Endodermal cell (in vitro differentiated cells): ENCODE data around the gene PRPF31. TPM values are rescaled to one million over a fixed set of nuclear protein-coding genes. Genes with fewer than 3 reads are reported as not detected.

Source experiments
- DNase-seq: peaks from one replicate; pipeline ENCODE4 v3.0.0-alpha.2; 2017
- H3K27ac ChIP-seq: 2 replicates; pipeline ENCODE4 v1.5.1; 2013; ENCODE audit warnings: mild to moderate bottlenecking, low read depth, low read length, moderate library complexity
- H3K27me3 ChIP-seq: 2 replicates; pipeline ENCODE4 v1.6.1; 2013; ENCODE audit warnings: mild to moderate bottlenecking, low read length, moderate library complexity; ENCODE audit not compliant: insufficient read depth, control insufficient read depth, poor library complexity, severe bottlenecking
- H3K36me3 ChIP-seq: 2 replicates; pipeline ENCODE4 v1.7.0; 2013; ENCODE audit warnings: mild to moderate bottlenecking, low read length, moderate library complexity; ENCODE audit not compliant: control insufficient read depth, insufficient read depth
- H3K4me1 ChIP-seq: one replicate; pipeline ENCODE4 v1.7.0; 2013; ENCODE audit warnings: low read length; ENCODE audit not compliant: control insufficient read depth, insufficient read depth
- H3K4me3 ChIP-seq: 2 replicates; pipeline ENCODE4 v1.5.1; 2013; ENCODE audit warnings: mild to moderate bottlenecking, low read length, moderate library complexity
- H3K9ac ChIP-seq: 2 replicates; pipeline ENCODE4 v1.6.1; 2013; ENCODE audit warnings: mild to moderate bottlenecking, low read length, moderate library complexity; ENCODE audit not compliant: poor library complexity, severe bottlenecking; ENCODE audit errors: extremely low read depth
- H3K9me3 ChIP-seq: 2 replicates; pipeline ENCODE4 v1.6.1; 2013; ENCODE audit warnings: mild to moderate bottlenecking, low read length, moderate library complexity; ENCODE audit not compliant: control insufficient read depth
- H3K27ac Mint-ChIP-seq: 2 replicates; pipeline ENCODE4 v1.8.0; 2020; ENCODE audit warnings: mixed read lengths
- H3K27me3 Mint-ChIP-seq: 2 replicates; pipeline ENCODE4 v1.8.0; 2021; ENCODE audit warnings: mild to moderate bottlenecking, mixed read lengths; ENCODE audit not compliant: insufficient read depth
- H3K36me3 Mint-ChIP-seq: 2 replicates; pipeline ENCODE4 v1.8.0; 2020; ENCODE audit warnings: low read depth, mixed read lengths
- H3K4me1 Mint-ChIP-seq: 2 replicates; pipeline ENCODE4 v1.8.0; 2020; ENCODE audit warnings: mixed read lengths
- H3K4me3 Mint-ChIP-seq: 2 replicates; pipeline ENCODE4 v1.8.0; 2020; ENCODE audit warnings: mild to moderate bottlenecking, moderate library complexity, mixed read lengths
- H3K9me3 Mint-ChIP-seq: 2 replicates; pipeline ENCODE4 v1.8.0; 2020; ENCODE audit warnings: mild to moderate bottlenecking, mixed read lengths
- WGBS, 2 experiments: methylation state at CpG; one replicate each; pipeline versions ENCODE4 v1.1.5 to v1.1.7; 2013; ENCODE audit warnings: missing lambda C conversion rate in 2 of 2, mixed read lengths in 1 of 2; ENCODE audit not compliant: insufficient coverage in 1 of 2, insufficient read length in 1 of 2; 5-methylcytosine and 5-hydroxymethylcytosine counted together
- total RNA-seq, 2 donors: library from RNA; stranded (reverse); fragmentation: NEBNext Ultra II Directional in 1 of 2; extraction: Animal tissue kit (Norgen Biotek cat#: 25700) in 1 of 2; gene quantifications; 2 replicates in 1 of 2; 3 replicates in 1 of 2; pipeline ENCODE4 v1.2.1, GENCODE V29; 2021
- TF ChIP-seq, protein P1 (sequence below): fragments of 200-600 bp; sonication (generic); conservative IDR thresholded peaks from 2 replicates; pipeline ENCODE4 v1.5.0; 2021; ENCODE audit warnings: antibody characterized with exemption, mild to moderate bottlenecking

PRPF31 gene
- total RNA-seq, 2 donors from 2014 or later, result 79.0 to 85.5 TPM

- H3K9me3 ChIP-seq, result no peaks in the 10 kb centered on the region
- H3K4me3 Mint-ChIP-seq, result no peak overlapping the region
- peaks cover 58% of the 10 kb centered on the region for H3K36me3 Mint-ChIP-seq
- H3K9me3 Mint-ChIP-seq, result no peaks in the 10 kb centered on the region
- H3K4me1 Mint-ChIP-seq, result peaks cover 4% of the 10 kb centered on the region
- no peaks in the 10 kb centered on the region for H3K27me3 Mint-ChIP-seq
- no peak for DNase-seq
- no peak overlapping the region for H3K27ac ChIP-seq
- no peaks in the 10 kb centered on the region for H3K27me3 ChIP-seq
- no peak overlapping the region for H3K4me3 ChIP-seq
- H3K36me3 ChIP-seq, result peaks cover 38% of the 10 kb centered on the region
- H3K4me1 ChIP-seq, result no peaks in the 10 kb centered on the region
- TF ChIP-seq, protein P1, sequence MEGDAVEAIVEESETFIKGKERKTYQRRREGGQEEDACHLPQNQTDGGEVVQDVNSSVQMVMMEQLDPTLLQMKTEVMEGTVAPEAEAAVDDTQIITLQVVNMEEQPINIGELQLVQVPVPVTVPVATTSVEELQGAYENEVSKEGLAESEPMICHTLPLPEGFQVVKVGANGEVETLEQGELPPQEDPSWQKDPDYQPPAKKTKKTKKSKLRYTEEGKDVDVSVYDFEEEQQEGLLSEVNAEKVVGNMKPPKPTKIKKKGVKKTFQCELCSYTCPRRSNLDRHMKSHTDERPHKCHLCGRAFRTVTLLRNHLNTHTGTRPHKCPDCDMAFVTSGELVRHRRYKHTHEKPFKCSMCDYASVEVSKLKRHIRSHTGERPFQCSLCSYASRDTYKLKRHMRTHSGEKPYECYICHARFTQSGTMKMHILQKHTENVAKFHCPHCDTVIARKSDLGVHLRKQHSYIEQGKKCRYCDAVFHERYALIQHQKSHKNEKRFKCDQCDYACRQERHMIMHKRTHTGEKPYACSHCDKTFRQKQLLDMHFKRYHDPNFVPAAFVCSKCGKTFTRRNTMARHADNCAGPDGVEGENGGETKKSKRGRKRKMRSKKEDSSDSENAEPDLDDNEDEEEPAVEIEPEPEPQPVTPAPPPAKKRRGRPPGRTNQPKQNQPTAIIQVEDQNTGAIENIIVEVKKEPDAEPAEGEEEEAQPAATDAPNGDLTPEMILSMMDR, result no peak
- 95 to 96% methylated on average over 4 to 6 of the region's 7 CpGs for WGBS, 2 experiments
- H3K27ac Mint-ChIP-seq, result no peak overlapping the region
- no peak overlapping the region for H3K9ac ChIP-seq
Observed at GRCh38 chr19:54108496-54108895, 7.1 kb upstream of the PRPF31 start.

- TF ChIP-seq, protein P1, result no peak
- Histone ChIP-seq H3K4me3 (no peak overlapping the region), H3K27me3 (no peaks in the 10 kb centered on the region), H3K9ac (no peak overlapping the region), H3K4me1 (no peaks in the 10 kb centered on the region), H3K9me3 (no peaks in the 10 kb centered on the region), H3K27ac (no peak overlapping the region), H3K36me3 (peaks cover 38% of the 10 kb centered on the region)
- Mint-ChIP-seq H3K9me3 (no peaks in the 10 kb centered on the region), H3K4me3 (no peak overlapping the region), H3K27ac (no peak overlapping the region), H3K27me3 (no peaks in the 10 kb centered on the region), H3K36me3 (peaks cover 58% of the 10 kb centered on the region), H3K4me1 (peaks cover 6% of the 10 kb centered on the region)
- DNase-seq, result no peak
- 89 to 92% methylated on average over 2 to 5 of the region's 6 CpGs for WGBS, 2 experiments
Observed at GRCh38 chr19:54109651-54110050, 5.9 kb upstream of the PRPF31 start.

- DNase-seq, result peak; percentile 77
- WGBS, 2 experiments, result 31 to 32% methylated on average over 19 to 28 of the region's 28 CpGs
Observed at GRCh38 chr19:54114340-54115108, 1.0 kb upstream of the PRPF31 start.

More at GRCh38 chr19:54114340-54115108, 1.0 kb upstream of the PRPF31 start:
- H3K9ac ChIP-seq, result peak overlapping the region; percentile 52
- peak overlapping the region; percentile 97 for H3K4me3 ChIP-seq
- Mint-ChIP-seq H3K4me1 (peaks cover 7% of the 10 kb centered on the region), H3K36me3 (peaks cover 30% of the 10 kb centered on the region), H3K27ac (peak overlapping the region; percentile 99), H3K4me3 (peak overlapping the region; percentile 83), H3K9me3 (no peaks in the 10 kb centered on the region), H3K27me3 (no peaks in the 10 kb centered on the region)
- H3K36me3 ChIP-seq, result peaks cover 19% of the 10 kb centered on the region
- no peaks in the 10 kb centered on the region for H3K27me3 ChIP-seq
- no peak overlapping the region for H3K27ac ChIP-seq
- TF ChIP-seq, protein P1, result no peak
- H3K4me1 ChIP-seq, result no peaks in the 10 kb centered on the region
- no peaks in the 10 kb centered on the region for H3K9me3 ChIP-seq
